Endometrium (tissue), 2 donors: ENCODE measurements around the gene ZBTB32.

ENCODE experiments used
- FAIRE-seq: peaks from 2 replicates; lab custom pipeline; 2012; peaks lifted over from hg19 to GRCh38; lab: Jason Lieb, UNC
- donor health status: control.
- donor health status: control.

Gene ZBTB32

DNA sequence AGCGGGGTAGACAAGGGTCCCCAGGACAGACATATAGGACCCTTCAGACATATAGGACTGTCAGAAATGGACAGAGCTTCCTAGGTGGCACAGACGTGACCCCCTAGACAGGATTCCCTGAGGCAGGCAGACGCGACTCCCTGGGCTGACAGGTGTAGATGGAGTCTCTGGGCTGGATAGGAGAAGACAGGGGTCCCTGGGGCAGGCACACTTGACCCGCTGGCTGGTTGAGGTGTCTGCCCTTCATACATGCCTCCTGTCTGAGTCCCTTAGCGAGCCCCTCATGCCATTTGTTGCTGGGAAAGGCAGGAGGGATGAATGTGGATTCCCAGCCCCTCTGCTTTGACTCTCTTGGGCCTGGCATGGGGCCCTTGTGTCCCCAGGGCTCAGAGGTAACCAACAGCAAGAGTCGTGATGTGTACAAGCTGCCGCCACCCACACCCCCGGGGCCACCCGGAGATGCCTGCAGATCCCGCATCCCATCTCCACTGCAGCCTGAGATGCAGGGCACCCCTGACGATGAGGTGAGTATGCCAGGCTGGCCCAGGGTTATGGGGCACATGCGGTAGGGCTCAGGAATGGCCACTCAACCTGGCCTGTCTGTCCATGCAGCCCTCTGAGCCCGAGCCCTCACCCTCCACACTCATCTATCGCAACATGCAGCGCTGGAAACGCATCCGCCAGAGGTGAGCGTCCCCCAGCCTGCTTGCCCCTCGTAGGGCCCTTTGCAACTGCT lies 49.4 kb downstream of the ZBTB32 start:
- FAIRE-seq, result no peak

DNA sequence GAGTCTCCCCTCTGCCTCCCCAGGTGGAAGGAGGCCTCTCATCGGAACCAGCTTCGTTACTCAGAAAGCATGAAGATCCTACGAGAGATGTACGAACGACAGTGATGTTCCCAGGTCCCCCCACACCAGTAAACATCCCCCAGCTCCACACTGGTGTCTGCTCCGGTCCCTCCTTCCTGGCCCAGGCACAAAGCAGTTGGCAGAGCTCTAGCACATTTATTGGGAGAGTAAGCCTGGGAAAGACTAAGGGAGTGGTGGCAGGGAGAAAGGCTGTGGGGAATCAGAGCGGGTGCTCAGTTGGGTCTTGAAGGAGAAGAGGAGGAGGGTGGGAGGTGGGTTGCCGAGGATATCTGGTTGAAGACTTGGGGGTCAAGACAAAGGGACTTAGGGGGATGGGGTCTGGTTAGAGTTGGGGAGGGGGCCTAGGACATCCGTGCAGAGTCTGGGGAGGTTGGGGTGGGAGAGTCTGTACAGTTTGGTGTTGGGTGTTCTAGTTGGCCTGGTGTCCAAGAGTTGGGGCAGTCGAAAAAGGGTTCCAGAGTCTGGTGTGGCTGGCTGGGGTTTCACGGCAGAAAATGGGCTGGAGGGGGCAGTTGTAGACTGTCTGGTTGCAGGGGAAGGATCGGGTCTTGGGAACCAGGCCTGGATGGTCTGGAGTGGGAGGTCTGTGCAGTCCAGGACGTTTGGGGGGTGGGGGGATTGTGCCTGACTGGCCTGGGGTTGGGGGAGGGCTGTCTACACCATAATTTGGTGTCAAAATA lies 50.2 kb downstream of the ZBTB32 start:
- FAIRE-seq, result no peak

DNA sequence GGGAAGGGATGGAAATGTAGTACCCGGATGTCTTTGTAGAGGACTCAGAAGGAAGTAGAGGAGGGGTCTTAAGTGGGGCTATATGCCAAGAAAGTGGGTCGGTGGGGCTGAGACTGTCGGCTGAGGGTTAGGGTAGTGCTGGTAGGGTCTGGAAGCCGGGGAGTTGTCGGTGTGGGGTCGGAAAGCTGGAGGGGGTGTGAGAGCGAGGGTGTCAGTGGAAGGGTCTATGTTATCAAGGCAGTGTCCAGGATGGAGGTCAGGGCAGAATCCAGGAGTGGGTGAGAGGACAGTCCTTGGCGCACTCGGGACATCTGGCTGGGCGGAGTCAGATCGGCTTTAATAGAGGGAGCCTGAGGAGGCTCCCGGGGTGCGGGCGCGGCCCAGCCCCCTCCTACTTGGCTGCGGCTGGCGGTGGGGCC lies 50.8 kb downstream of the ZBTB32 start:
- no peak for FAIRE-seq

DNA sequence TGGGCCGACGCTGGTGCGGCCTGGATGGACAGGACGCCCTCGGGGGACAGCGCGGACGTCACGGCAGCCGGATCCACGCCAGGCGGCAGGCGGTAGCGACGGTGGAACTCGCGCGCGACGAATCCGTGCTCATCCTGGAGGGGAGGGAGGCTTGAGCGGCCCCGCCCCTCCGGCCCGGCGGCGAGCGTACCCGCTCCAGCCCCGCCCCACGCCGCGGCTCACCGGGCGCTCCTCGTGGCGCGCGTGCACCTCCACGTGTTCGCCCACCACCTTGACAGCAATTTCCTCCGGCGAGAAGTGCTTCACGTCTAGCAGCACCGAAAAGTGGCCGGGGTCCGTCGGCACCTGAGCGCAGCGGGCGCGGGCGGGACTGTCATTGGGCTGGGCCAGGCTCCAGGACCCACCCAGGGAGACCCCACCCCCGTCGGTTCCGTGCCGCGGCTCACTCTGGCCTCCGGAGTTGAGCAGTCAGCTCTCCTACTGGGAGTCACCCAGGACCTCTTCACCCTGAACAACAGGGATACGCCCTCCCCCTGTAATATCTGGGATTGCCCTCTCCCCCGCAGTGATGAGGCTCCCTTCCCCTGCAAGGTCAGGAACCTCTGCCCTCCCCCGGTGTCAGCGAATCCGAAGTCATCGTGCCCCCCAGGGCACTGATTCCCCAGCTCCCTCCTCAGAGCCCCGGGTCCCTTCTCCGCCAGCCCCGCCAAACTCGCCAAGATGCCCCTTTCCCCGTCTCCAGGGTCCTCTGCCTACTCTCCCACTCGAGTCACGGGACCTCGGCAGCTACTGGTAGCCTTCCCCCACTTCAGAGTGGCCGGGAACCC lies 51.4 kb downstream of the ZBTB32 start:
- no peak for FAIRE-seq

DNA sequence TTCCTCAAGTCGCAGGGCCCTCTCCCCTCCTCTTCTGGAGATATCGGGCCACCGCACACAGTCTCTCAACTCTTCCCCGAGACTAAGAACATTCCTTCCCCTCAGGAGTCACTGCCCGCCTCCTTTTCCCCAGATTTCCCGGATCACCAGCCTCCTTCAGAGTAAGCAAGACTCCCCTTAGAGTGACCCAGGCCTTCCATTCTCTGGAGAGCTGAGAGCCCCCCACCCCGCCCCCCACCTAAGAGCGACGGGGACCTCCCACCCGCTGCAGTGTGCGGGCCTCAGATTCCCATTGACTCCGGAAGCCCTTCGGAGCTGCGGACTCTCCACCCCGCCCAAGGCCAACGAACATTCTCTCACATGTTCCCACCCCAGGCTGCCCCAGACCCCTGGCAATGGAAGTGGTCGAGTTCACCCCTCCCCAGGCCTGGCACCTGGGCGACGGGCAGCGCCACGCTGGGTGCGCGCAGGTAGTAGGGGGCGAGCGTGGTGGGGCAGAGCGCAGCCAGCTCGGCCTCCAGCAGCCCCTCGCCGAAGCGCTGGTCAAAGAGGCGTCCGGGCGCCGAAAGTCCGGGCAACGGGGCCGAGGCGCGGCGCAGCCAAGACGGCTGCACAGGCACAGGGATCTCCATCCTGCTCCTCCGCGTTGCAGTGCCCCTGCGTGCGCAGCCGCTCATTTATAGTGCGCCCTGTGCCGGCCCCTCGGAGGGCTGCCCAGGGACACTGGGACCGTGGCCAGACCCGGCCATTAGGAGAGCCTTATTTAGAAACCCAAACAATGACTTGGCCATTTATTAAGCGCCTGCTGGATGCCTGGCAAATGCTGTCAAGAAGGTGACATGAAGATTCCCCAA lies 52.2 kb downstream of the ZBTB32 start, which contains the start of gene HSPB6:
Gene HSPB6, minus strand, starts transcription at position 653 of the 854 bp plus-strand sequence. Its CDS starts 21 bp downstream, at position 632.
- no peak for FAIRE-seq

DNA sequence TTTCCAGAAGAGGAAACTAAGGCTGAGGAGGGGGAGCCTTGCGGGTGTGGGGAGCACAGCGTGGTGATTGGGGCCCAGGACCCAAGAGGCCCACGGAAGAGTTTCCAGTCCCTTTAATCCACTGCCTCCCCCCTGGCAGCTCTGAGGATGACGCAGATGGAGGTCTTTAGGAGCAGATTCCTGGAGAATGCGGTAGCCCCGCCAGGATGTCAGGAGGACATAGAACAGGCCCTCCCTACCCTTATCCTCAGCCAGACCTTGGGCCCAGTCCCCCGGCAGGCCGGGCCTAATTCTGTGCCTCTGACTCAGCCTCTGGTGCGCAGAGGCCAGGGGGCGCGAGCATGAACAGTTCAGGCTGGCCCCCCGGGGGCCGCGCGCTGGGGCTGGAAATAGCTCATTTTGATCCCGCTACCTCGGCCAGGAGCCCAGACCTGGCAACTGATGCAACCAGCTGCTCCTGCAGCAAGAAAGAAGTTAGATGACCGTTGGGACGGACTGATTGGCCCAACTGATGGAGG lies 52.9 kb downstream of the ZBTB32 start:
- FAIRE-seq, result no peak

DNA sequence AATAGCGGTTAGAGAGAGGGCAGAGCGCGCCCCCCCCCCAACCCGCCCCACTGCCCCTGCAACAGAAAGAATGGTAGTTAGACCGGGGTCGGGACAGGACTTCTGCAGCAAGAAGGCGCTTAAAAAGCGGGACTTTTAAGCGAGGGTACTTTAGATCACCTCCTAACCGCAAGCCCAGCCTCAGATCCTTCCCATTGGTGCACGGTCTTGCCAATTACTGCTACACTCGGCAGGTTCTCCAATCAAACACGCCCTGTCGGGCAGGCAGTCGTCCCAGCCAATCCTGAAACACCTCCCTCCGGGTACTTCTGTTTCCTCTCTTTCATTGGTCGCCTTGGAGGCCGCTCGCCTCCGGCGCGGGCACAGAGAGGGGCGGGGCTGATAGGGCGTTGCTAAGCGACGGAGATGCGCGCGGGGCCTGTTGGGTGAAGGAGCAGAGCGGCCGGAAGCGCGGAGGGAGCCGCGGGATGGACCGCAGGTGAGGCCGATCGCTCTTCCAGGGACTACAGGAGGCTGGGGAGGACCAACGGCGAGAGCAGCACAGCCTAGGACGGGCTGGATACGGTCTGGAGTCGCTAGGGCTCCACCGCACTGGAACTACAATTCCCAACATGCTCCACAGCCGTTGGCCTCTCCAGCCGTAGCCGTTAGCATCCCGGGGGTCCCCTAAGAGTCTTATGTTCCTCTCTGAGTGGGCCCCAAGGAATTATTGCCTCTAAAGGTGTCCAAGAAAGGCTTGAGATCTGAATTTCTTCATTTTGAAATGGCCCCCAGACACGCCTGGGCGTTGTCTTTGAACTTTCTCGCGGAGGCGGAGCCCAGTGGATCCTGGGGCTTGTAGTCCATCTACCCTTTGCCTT lies 53.6 kb downstream of the ZBTB32 start, which contains the start of gene PROSER3:
Gene PROSER3, plus strand, starts transcription at position 428 of the 860 bp plus-strand sequence. Its CDS starts 40 bp downstream, at position 468.
- FAIRE-seq, result peak; percentile 99

DNA sequence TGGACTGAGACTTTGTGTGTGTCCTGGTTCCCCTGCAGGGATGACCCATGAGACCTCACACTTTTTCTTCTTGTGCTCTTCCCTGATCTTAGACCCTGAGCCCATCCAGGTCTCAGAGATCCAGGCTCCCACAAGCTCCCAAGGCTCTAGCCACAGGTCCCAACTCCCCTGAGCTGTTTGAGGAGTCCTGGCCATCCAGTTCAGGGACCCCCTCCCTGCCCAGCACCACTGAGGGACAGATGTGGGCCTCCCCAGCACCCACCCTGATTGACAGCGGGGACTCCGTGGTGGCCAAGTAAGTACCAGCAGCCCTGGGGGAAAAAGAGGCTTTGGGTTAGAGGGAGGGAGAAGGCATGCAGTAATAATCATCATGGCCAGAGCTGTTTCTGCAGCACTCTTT lies 55.3 kb downstream of the ZBTB32 start:
- FAIRE-seq, result no peak

DNA sequence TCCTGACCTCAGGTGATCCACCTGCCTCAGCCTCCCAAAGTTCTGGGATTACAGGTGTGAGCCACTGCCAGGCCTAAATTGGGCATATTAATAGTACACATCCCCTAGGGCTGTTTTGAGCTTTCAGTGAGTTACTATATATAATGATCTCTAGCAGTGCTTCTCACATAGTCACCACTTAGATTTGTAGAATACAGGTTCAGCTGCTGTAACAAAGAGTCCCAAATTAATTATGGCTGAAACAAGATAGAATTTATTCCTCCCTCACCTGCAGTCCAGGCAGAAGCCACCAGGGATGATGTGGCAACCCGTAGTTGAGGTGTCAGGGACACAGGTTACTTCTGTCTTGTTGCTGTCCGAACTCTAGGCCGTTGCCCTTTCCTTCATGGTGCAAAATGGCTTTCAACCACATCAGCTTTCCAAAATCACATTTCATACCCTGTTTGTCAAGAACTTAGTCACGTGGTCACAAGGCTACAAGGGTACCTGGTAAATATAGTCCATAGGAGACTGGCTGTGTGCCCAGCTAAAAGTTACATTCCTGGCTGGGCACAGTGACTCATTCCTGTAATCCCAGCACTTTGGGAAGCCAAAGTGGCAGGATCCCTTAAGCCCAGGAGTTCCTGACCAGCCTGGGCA lies 56.5 kb downstream of the ZBTB32 start:
- FAIRE-seq, result no peak

DNA sequence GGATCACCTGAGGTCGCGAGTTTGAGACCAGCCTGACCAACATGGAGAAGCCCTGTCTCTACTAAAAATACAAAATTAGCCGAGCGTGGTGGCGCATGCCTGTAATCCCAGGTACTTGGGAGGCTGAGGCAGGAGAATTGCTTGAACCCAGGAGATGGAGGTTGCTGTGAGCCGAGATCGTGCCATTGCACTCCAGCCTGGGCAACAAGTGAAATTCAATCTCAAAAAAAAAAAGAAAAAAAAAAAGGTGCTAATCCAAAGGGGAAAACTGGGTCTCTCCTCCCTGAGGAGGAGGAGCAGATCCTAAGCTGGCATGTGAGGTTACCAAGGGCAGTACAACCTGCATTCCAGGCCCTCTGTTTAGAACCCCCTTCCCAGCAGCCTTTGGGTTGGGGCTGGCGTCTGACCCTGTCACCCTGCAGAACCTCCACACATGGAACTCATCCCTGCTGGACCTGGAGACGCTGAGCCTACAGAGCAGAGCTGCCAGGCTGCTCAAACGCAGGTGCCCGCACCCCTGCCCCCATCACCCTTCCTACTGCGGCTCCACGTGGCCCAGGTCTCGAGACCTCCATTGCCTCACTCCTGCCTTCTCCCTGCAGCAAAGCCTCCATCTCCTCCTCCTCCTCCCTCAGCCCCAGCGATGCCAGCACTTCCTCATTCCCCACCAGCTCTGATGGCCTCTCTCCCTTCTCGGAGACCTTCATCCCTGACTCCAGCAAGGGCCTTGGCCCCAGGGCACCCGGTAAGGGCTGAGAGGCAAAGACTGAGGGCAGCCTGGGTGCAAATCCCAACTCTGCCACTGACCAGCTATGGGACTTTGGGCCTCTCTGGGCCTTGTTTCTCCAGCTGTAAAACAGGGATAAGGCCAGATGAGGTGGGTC lies 60.3 kb downstream of the ZBTB32 start:
- FAIRE-seq, result no peak
